Kidney (tissue), 14 donors: Measurements from ENCODE around the gene XCL2. TPM values are rescaled to one million over a fixed set of nuclear protein-coding genes. Genes with fewer than 3 reads are reported as not detected.

Experiments used
- DNase-seq, 5 donors: peaks; one replicate each; pipeline ENCODE4 v3.0.0-alpha.2; 2013 to 2020
- FAIRE-seq: peaks from 2 replicates; lab custom pipeline; 2012; peaks lifted over from hg19 to GRCh38; lab: Jason Lieb, UNC
- H3K27ac ChIP-seq, 2 donors: one replicate each; pipeline ENCODE4 v1.7.0; 2013; ENCODE audit warnings: low read depth in 2 of 2, low read length in 2 of 2, inconsistent platforms in 1 of 2
- H3K27me3 ChIP-seq: one replicate; pipeline ENCODE4 v1.7.1; 2013; ENCODE audit warnings: low read length, inconsistent platforms; ENCODE audit not compliant: control insufficient read depth, insufficient read depth
- H3K36me3 ChIP-seq, 3 donors: one replicate each; pipeline versions ENCODE4 v1.7.0 to v1.7.1; 2013; ENCODE audit warnings: low read length in 3 of 3, control low read depth in 1 of 3, inconsistent platforms in 1 of 3; ENCODE audit not compliant: insufficient read depth in 3 of 3, control insufficient read depth in 2 of 3
- H3K4me1 ChIP-seq, 3 donors: one replicate each; pipeline versions ENCODE4 v1.7.0 to v1.7.1; 2013; ENCODE audit warnings: low read length in 3 of 3, inconsistent platforms in 1 of 3, low read depth in 1 of 3; ENCODE audit not compliant: control insufficient read depth in 2 of 3, insufficient read depth in 2 of 3
- H3K4me3 ChIP-seq, 3 donors: one replicate each; pipeline versions ENCODE4 v1.7.0 to v1.8.1; 2013; ENCODE audit warnings: low read length in 3 of 3, control low read depth in 1 of 3, inconsistent platforms in 1 of 3
- H3K9ac ChIP-seq, 3 donors: one replicate each; pipeline versions ENCODE4 v1.7.0 to v1.7.1; 2013; ENCODE audit warnings: low read length in 3 of 3, control low read depth in 1 of 3, inconsistent platforms in 1 of 3
- H3K9me3 ChIP-seq, 3 donors: one replicate each; pipeline versions ENCODE4 v1.7.0 to v1.7.1; 2013; ENCODE audit warnings: low read length in 3 of 3, control low read depth in 1 of 3, inconsistent platforms in 1 of 3; ENCODE audit not compliant: control insufficient read depth in 2 of 3, insufficient read depth in 1 of 3
- intact Hi-C: fragments of 100-400 bp; cut with DNase I; formaldehyde crosslinking; loops from one replicate; pipeline ENCODE4 v1.11.1; 2022
- polyA plus RNA-seq: library from polyadenylated mRNA; stranded (reverse); fragments of 350-450 nt; fragmentation: Illumina TruSeq; extraction: RNeasy Lipid Tissue Mini Kit (QIAGEN cat#74804); gene quantifications from one replicate; pipeline ENCODE4 v1.2.3, GENCODE V29; 2014; ENCODE audit warnings: low read depth, low replicate concordance; ENCODE audit not compliant: insufficient read depth
- total RNA-seq: library from RNA; stranded (reverse); fragmentation: NEBNext Ultra II Directional; extraction: Animal tissue kit (Norgen Biotek cat#: 25700); gene quantifications from one replicate; pipeline ENCODE4 v1.2.1, GENCODE V29; 2021
- TF ChIP-seq, protein P1 (sequence below): IDR thresholded peaks from 3 replicates; pipeline ENCODE4 v1.5.1; 2012; ENCODE audit warnings: mild to moderate bottlenecking, moderate library complexity, borderline replicate concordance; ENCODE audit not compliant: insufficient read depth; ENCODE audit errors: extremely low read depth
- donor health status: control.
- donor health status: control.
- donor health status: control.
- donor health status: control.
- donor health status: control.
- donor health status: DM: yes; HTN: yes; CAD: no.
- donor health status: Normal renal cell carcinoma (clear cell type).

The XCL2 gene
- total and polyA plus RNA-seq, 2 donors from 2014 or later = 1.6 TPM; not detected in 1

DNA sequence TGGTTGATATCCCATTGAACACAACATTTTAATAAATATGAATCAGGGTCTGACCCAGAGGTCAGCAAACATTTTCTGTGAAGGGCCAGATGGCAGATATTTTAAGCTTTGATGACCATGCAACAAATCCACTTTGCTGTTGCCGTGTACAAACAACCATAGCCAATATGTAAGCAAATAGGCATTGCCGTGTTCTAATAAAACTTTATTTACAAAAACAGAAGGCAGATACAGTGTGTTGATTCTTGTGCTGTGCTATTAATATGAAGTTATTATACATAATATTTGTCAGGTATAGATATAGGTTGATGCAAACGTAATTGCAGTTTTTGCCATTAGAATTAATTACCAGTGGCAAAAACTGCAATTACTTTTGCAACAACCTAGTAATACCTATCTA is 23.8 kb upstream of the XCL2 start:
- Histone ChIP-seq H3K4me3 (no peak overlapping the region), H3K9me3 (no peaks in the 10 kb centered on the region), H3K27me3 (no peaks in the 10 kb centered on the region), H3K27ac (no peak overlapping the region), H3K4me1 (no peaks in the 10 kb centered on the region), H3K36me3 (no peaks in the 10 kb centered on the region), H3K9ac (no peak overlapping the region)
- intact Hi-C loops = loop anchor here (10.0 kb wide), 1 partner anchor 133 kb away; no protein-coding TSS in a partner anchor
- no peak for FAIRE-seq
- DNase-seq = no peak
- TF ChIP-seq, protein P1, sequence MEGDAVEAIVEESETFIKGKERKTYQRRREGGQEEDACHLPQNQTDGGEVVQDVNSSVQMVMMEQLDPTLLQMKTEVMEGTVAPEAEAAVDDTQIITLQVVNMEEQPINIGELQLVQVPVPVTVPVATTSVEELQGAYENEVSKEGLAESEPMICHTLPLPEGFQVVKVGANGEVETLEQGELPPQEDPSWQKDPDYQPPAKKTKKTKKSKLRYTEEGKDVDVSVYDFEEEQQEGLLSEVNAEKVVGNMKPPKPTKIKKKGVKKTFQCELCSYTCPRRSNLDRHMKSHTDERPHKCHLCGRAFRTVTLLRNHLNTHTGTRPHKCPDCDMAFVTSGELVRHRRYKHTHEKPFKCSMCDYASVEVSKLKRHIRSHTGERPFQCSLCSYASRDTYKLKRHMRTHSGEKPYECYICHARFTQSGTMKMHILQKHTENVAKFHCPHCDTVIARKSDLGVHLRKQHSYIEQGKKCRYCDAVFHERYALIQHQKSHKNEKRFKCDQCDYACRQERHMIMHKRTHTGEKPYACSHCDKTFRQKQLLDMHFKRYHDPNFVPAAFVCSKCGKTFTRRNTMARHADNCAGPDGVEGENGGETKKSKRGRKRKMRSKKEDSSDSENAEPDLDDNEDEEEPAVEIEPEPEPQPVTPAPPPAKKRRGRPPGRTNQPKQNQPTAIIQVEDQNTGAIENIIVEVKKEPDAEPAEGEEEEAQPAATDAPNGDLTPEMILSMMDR = no peak

DNA sequence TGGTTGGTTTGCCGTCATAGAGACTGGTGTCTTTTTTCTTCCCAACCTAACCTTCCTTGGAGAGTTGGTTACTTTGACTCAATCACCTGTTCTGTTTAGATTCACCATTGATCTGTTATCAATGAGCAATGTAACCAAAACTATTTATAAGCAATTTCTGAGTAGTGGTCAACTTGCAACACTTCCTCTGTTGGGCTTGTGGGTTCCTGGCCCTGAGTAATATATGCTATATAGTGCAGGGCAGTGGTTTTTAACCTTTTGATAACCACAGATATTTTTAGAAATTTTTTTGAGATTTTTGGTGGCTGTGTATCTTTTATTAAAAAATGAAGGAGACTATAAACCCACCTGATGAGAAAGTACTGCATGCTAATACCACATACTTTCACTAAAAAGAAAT is 23.2 kb upstream of the XCL2 start:
- no peaks in the 10 kb centered on the region for H3K36me3 ChIP-seq
- FAIRE-seq = no peak

DNA sequence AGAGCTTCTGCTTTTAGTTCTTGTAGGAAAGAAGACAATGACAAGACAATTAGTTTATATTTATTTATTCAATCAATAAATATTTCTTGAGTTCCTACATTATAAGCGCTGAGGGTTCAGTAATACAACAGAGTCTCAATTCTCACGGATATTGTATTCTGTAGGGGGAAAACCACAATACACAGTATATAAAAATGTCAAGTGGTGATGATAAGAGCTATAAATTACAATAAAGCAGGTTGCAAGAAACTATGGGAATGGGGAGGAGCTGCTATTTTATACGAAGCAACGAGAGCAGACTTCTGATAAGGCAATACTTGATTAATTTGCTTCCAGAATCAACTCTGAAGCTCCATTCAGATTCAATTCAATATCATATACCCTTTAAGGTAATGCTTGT is 22.0 kb upstream of the XCL2 start:
- Histone ChIP-seq H3K9me3 (no peaks in the 10 kb centered on the region), H3K9ac (no peak overlapping the region), H3K4me1 (no peaks in the 10 kb centered on the region), H3K27me3 (no peaks in the 10 kb centered on the region), H3K4me3 (no peak overlapping the region), H3K36me3 (no peaks in the 10 kb centered on the region), H3K27ac (no peak overlapping the region)
- FAIRE-seq (no peak), DNase-seq (no peak)
- intact Hi-C loops = loop anchor here (10.0 kb wide), 1 partner anchor 131 kb away; no protein-coding TSS in a partner anchor
- TF ChIP-seq, protein P1 = no peak

More for the DNA sequence above, 23.2 kb upstream of the XCL2 start:
- Histone ChIP-seq H3K4me3 (no peak overlapping the region), H3K27ac (no peak overlapping the region), H3K9me3 (no peaks in the 10 kb centered on the region), H3K9ac (no peak overlapping the region), H3K27me3 (no peaks in the 10 kb centered on the region), H3K4me1 (no peaks in the 10 kb centered on the region)
- TF ChIP-seq, protein P1 = no peak
- intact Hi-C loops = loop anchor here (10.0 kb wide), 1 partner anchor 132 kb away; no protein-coding TSS in a partner anchor
- DNase-seq = no peak

DNA sequence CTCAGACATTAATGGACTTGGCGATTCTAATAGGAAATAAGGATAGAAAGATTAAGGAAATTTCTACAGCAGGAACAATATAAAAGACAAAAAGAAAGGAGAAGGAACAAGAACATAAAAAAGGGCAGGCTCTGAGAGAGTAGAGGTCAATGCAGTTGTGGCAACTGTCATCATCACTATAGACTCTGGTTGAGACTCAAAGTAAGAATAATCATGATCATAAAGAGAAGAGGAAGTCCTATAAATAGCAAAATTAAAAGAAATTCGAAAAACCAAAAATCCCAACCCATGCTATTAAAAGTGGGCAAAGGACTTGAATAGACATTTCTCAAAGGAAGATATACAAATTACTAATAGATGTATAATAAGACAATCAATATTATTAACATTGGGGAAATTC is 18.2 kb upstream of the XCL2 start:
- no peak for DNase-seq
- H3K27me3 ChIP-seq = no peaks in the 10 kb centered on the region
- FAIRE-seq = no peak
- H3K9ac ChIP-seq = no peak overlapping the region
- intact Hi-C loops = loop anchor here (10.0 kb wide), 1 partner anchor 127 kb away; no protein-coding TSS in a partner anchor
- no peak overlapping the region for H3K27ac ChIP-seq
- TF ChIP-seq, protein P1 = no peak
- H3K36me3 ChIP-seq = no peaks in the 10 kb centered on the region
- H3K9me3 ChIP-seq = no peaks in the 10 kb centered on the region
- H3K4me1 ChIP-seq = no peaks in the 10 kb centered on the region
- H3K4me3 ChIP-seq = no peak overlapping the region
